Muscle of back (tissue), 13 donors: ENCODE measurements around the gene CLCF1. TPM values are rescaled to one million over a fixed set of nuclear protein-coding genes. Genes with fewer than 3 reads are reported as not detected.

Source experiments
- DNase-seq, 3 donors: peaks; one replicate each; pipeline versions ENCODE4 v3.0.0 to v3.0.0-alpha.2; 2013
- long read RNA-seq, 9 donors: transcript quantifications; one replicate each; lab custom pipeline, GENCODE V29; 2026
- polyA plus RNA-seq, 10 donors: library from polyadenylated mRNA; unstranded; fragments of 120-200 nt; gene quantifications; one replicate each; pipeline ENCODE4 v1.2.1, GENCODE V29; 2013; ENCODE audit not compliant: insufficient read length in 10 of 10

CLCF1 gene
- 1 to 10 TPM; 1.7 to 3.8 (median 2.4) TPM for polyA plus RNA-seq
- long read RNA-seq, donor 1 = 0 reads
- long read RNA-seq, donor 2 = 0 reads
- long read RNA-seq, donor 3 = 0 reads
- long read RNA-seq, donor 4 = 0 reads
- long read RNA-seq, donor 5 = 0 reads
- long read RNA-seq, donor 6 = 0 reads
- long read RNA-seq, donor 7 = 0 reads
- long read RNA-seq, donor 8 = 0 reads
- long read RNA-seq, donor 9 = 0 reads

DNA sequence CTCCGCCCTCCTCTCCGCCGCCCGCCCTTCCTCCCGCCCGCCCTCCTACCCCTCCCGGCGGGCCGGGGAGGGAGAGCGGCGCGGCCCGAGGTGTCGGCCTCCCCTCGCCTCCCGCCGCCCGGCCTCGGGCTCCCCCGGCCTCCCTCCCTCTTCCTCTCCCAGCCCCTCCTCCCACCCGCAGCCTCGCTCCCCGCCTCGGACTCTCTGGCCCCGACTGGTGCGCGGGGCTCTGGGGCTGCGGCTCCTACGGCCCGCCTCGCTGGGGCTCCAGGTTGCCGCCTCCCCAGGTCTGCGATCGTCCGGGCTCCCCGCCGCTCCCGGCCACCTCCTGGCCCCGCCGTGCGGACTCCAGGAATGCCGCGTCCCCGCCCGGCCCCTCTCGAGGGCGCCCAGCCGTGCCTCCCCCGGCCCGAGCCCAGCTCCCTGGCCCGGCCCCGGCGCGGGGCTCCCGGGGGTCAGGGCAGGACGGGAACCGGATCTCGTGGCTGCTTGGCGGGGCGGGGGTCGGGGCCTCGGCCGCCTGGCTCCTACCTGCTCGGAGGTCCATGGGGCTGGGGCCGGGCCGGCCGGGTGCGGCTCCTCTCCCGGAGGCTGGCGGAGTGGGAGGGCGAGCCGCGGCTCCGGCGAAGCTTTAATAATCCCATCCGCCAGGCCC lies at the start of gene CLCF1:
TSS of gene CLCF1 (minus strand) at position 606 of the 655 bp plus-strand sequence. CDS start at position 547, 59 bp downstream.
- DNase-seq = peak in 2 of 3 donors; percentile 70 to 87

GRCh38 chr11:67422891-67423290 lies 49.5 kb upstream of the CLCF1 start:
- DNase-seq = no peak

DNA sequence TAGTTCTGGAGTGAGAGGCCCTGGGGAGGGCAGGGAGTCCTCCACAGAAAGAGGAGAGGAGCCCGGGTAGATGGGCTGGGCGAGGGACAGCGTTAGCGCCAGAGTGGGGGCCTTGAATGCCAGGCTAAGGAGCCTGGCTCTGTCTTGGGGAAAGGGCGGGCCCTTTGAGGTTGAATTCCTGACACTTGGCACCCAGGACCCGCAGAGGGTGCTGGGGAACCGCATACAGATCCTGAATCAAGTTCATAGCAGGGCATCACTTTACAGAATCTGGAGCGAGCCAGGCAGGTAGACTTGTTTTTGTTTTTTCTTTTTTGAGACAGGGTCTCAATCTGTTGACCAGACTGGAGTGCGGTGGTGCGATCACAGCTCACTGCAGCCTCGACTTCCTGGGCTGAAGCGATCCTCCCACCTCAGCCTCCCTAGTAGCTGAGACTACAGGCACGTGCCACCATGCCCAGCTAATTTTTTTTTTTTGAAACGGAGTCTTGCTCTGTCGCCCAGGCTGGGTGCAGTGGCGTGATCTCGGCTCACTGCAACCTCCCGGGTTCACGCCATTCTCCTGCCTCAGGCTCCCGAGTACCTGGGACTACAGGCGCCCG lies 48.1 kb upstream of the CLCF1 start:
- DNase-seq = no peak

DNA sequence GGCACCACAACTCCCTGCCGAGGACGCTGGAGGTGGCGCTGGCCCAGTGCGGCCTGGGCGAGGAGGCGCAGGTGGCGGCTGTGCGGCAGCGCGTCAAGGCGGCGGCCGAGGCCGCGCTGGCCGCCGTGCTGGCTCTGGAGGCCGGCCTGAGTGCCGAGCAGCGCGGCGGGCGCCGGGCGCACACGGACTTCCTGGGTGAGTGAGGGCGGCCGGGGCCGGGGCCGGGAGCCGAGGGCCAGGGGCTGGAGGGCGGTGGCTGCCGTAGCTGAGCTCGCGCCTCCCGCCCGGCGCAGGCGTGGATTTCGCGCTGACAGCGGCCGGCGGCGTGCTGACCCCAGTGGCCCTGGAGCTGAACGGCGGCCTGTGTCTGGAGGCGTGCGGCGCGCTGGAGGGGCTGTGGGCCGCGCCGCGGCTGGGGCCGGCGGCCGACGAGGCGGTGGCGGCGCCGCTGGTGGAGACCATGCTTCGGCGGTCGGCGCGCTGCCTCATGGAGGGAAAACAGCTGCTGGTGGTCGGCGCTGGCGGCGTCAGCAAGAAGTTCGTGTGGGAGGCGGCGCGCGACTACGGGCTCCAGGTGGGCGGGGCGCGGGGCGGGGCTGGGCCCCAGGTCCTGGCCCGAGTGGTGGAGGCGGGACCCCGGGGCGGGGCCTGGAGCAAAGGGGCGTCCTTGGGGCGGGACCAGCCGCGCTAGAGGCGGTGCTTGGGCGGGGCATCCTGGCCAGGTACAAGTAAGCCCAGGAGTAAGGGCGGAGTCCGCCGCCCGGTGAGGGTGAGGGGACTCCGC lies 47.4 kb upstream of the CLCF1 start:
- DNase-seq = peak; percentile 90 to 96 (median 93)

DNA sequence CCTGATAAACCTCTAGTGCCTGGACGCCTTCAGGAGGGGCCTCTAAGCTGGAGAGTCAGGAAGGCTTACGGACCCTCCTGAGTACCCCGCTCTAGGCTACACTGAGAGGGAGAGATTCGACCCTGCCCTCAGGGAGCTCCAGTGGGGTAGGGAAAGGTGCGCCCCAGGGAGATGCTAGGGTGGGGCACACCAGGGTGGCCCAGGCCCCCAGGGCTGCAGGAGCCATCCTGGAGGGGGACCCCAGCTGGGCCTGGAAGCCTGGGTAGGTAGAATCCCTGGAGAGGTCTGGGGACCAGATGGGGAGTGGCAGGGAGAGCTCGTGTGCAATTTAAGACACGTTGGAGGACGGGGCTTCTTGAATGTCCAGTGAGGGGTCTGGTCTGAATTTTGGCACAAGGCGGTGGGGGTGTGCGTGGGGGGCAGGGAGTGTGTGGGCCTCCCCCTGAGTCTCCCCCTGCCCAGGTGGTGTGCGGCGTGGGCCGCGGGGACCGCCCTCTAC lies 46.8 kb upstream of the CLCF1 start:
- no peak for DNase-seq

GRCh38 chr11:67419325-67420049 lies 46.1 kb upstream of the CLCF1 start:
- no peak for DNase-seq

- DNase-seq = peak; percentile 64 to 77 (median 76)
Measured at GRCh38 chr11:67418476-67419281, 45.3 kb upstream of the CLCF1 start.

DNA sequence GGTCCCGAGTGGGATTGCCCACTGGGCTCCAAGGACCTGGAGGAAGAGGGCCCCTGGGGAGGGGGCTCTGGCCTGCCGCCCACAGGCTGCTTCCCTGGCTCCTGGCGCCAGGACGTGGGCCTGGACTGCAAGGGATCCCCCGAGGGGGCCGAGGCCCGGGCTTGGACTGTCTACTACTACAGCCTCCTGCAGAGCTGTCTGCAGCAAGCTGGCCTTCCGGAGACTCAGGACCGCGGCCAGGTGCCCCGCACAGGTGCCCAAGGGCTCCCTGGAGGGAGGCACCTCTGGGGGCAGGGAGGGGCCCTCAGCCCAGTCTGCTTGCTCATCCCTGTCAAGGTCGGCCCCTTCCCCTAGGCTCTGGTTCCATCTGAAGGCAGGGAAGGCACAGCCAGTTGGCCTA lies 44.0 kb upstream of the CLCF1 start:
- DNase-seq = no peak

DNA sequence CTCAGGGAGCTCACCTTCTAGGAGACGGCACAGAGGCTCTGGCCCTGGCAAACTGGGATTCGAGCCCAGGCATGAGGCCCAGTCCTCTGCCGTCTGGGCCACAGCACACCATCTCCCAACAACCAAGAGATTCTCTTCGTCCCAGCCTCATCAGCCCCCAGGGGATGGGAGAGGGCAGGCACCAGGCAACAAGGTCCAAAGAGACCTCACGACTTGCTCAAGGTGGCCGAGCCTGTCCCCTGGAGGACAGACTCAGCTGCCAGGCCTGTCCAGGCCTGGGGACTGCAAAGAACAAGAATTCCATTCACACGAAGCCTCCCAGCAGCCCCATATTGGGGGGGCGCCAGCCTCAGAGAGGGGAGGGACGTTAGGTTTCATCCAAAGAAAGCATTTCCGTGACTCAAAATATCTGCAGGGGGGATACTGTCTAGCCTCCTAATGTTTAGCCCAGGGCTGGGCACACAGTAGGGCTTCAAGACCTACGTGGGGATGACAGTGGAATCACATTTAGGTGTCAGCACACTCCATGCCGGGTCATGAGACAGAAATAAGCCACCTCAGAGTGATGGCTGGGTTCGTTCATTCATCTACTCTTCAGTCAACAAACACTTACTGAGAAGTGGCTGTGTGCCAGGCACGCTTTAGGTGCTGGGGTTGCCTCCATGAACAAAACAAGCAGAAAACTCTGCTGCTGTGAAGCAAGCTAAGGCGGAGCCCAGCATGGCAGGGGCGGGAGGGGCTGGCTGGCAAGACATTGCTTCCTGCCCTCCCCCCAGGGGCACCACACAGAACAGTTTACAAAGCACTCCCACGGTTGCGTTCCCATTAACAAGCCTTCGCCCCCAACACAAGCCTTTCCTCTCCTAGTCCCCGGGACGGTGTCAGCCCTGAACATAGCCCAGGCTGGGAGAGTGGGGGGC lies 43.3 kb upstream of the CLCF1 start:
- DNase-seq = peak in 1 of 3 donors; percentile 52

DNA sequence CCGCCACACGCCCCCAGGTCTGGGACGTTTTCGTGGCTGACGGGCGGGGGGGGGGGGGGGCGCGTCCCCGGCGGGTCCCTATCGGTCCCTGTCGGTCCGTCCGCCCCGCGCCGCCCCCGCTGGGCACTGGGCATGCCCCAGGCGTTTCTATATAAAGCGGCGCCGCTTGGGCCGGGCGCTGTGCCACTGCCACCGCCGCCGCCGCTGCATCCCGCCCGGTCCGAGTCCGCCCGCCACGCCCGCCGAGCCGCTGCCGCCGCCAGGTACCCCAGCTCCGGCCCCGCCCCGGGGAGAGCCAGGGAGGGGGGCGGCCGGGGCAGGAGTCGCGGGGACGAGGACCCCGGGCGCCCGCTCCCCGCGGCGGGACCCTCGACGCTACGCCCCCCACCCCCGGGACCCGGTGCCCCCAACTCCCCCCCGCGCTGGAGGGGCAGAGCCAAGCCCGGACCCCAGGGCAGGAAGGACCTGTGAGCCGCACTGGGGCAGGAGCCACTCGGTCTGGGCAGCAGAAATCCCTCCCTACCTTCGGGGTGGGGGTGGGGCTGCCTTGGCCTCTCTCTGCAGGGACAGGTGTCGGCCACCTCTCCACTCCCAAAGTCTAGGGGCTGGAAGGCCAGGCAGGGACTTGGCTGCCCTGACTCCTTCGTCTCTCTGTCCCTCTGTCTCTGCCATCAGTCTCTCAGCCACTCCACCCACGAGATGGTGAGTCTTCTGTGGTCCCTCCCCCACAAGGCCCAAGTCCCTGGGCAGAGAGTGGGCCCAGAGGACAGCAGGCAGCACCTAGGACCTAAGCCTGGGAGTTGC lies 42.3 kb upstream of the CLCF1 start, which contains the start of gene CARNS1:
TSS of gene CARNS1 (plus strand) at position 178 of the 804 bp plus-strand sequence. CDS start at position 700, 522 bp downstream.
- no peak for DNase-seq

- no peak for DNase-seq
Measured at GRCh38 chr11:67413266-67413849, 40.0 kb upstream of the CLCF1 start.

DNA sequence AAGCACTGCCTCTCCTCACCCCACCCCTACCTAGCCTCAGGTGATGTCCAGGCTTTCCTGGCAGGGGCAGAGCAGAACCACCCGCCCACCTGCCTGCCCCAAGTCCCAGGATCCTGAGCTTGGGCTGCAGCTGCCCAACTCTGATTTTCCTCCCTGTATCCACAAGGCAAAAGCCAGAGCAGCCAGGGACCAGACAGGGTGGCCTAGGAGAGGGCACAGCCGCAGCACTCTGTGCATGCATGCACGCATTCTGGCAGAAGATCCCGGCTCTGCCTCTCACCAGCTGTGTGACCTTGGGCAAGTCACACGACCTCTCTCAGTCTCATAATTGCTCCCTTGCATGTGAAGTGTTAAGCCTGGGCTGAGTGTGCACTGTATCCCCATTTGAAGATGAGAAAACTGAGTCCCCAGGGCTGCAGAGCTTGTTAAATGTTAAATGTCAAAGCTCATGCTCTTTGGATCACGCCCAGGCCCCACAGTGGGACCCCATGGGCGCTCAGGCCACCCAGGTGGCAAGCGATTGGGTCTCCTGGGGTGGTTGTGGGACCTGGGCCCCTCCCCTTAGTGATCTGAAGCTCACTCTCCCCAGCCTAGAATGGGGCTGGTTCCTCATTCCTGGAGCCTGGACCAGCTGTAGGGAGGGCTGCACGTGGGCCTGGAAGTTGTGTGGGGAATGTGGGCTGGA lies 39.2 kb upstream of the CLCF1 start:
- no peak for DNase-seq

DNA sequence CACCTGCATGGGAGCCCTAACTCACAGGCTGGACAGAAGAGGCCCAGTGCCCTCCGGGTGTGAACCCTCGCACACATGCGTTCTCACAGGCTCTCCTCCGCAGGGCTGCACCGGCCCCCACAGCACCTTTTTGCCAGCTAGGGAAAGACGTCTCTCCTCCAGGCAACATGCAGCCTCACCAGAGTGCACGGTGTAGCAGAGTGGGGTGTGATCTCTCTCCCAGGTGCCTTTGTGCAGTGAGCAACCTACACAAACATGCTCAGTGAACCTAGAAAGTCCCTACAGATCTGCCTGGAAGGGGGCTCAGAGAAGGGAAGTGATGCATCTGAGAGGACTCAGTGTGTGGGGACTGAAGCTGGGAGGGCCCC lies 38.4 kb upstream of the CLCF1 start:
- DNase-seq = no peak

- no peak for DNase-seq
Measured at GRCh38 chr11:67410984-67411784, 37.8 kb upstream of the CLCF1 start.

DNA sequence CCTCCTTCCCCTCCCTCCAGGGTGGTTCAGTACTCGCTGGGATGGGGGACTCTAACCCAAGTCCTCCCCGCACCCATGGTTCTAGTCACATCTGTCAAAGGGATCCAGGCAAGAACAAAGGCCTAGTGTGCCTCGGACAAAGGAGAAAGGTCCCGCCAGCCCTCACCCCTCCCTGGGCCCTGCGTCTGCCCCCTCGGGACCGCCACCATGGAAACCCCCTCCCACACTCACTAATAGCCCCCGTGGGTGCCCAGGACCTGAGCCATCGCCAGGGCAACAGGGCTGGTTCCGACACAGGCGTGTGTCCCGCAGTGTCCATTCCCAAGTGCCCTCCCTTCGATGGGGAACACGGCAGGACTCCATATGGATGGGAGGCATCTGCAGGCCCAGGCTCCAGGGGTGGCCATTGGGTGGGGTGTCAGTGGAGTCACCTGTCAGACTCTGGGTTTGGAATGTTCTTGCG lies 37.0 kb upstream of the CLCF1 start:
- DNase-seq = no peak

DNA sequence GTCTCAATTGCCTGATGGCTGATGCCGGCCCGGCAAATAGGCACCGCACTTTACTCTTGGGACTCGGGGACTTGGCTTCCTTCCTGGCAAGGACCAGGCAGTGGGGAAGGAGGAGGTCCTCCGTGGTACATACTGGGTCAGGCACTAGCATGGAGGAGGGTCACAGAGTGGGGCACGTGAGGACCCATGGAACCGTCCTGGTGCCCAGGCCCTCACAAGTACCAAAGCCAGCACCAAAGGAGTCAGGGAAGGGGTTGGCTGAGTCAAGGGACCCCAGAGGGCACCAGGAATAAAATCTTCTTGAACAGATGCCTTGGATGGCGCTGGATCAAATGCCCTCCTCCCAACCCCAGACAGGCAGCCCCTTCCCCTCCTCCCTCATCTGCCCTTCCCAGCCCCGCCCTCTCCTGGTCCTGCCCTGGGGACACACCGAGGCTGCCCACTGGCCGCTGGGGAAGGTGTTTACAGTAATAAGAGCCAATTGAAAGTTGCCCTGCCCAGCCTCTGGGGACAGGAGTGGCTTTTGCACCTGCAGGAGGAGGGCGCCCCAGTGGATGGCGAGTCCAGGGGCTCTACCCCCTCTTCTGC lies 36.5 kb upstream of the CLCF1 start:
- DNase-seq = no peak
